NCI-H2029 (cell line): ENCODE data around the gene CYTH1.

Source experiments
- DNase-seq: peaks from one replicate; lab custom pipeline; 2025; lab: John Stamatoyannopoulos, UW

Gene CYTH1

GRCh38 chr17:78735832-78736525 is 46.1 kb downstream of the CYTH1 start:
- no peak for DNase-seq

- no peak for DNase-seq
These were observed 47.1 kb downstream of the CYTH1 start for GRCh38 chr17:78734793-78735641.

- DNase-seq: no peak
These were observed 49.7 kb downstream of the CYTH1 start for GRCh38 chr17:78732354-78732753.

GRCh38 chr17:78731904-78732303 is 50.2 kb downstream of the CYTH1 start:
- no peak for DNase-seq

GRCh38 chr17:78729641-78730040 is 52.4 kb downstream of the CYTH1 start:
- no peak for DNase-seq

GRCh38 chr17:78728495-78728894 is 53.6 kb downstream of the CYTH1 start:
- no peak for DNase-seq

GRCh38 chr17:78727476-78728229 is 54.4 kb downstream of the CYTH1 start:
- DNase-seq: no peak

- no peak for DNase-seq
These were observed 55.0 kb downstream of the CYTH1 start for GRCh38 chr17:78727057-78727456.

- no peak for DNase-seq
These were observed 55.6 kb downstream of the CYTH1 start for GRCh38 chr17:78726513-78726912.

- no peak for DNase-seq
These were observed 56.5 kb downstream of the CYTH1 start for GRCh38 chr17:78725448-78726021.

- DNase-seq: no peak
These were observed 57.1 kb downstream of the CYTH1 start for GRCh38 chr17:78724999-78725398.

GRCh38 chr17:78724544-78724943 is 57.5 kb downstream of the CYTH1 start:
- no peak for DNase-seq

- no peak for DNase-seq
These were observed 58.1 kb downstream of the CYTH1 start for GRCh38 chr17:78723957-78724356.

GRCh38 chr17:78723001-78723796 is 58.9 kb downstream of the CYTH1 start:
- DNase-seq: no peak

- peak; percentile 13 for DNase-seq
These were observed 59.8 kb downstream of the CYTH1 start for GRCh38 chr17:78722246-78722761.

GRCh38 chr17:78719630-78720298 is 62.3 kb downstream of the CYTH1 start:
- no peak for DNase-seq

- DNase-seq: no peak
These were observed 63.4 kb downstream of the CYTH1 start for GRCh38 chr17:78718575-78719208.

- peak; percentile 50 for DNase-seq
These were observed 64.6 kb downstream of the CYTH1 start for GRCh38 chr17:78717431-78717980.

GRCh38 chr17:78716814-78717393 is 65.2 kb downstream of the CYTH1 start:
- peak; percentile 59 for DNase-seq
